Epithelial cell of proximal tubule (primary cell): ENCODE measurements around the gene ZPR1. TPM values are rescaled to one million over a fixed set of nuclear protein-coding genes. Genes with fewer than 3 reads are reported as not detected.
"Not testable (repeated sequence)": the region's sequence is repeated elsewhere in the genome, so short reads cannot be mapped to it uniquely, and the experiment has no call there.

Experiments
- DNase-seq: peaks from one replicate; pipeline ENCODE4 v3.0.0-alpha.2; 2011; ENCODE audit warnings: low read depth
- H3K4me3 ChIP-seq: 2 replicates; pipeline ENCODE4 v1.5.1; 2011; ENCODE audit warnings: low read depth, mild to moderate bottlenecking, low read length
- total RNA-seq: library from RNA; depleted of rRNA; stranded (reverse); fragments of >200 nt; gene quantifications from 2 replicates; pipeline ENCODE4 v1.2.3, GENCODE V29; 2015
- TF ChIP-seq, protein P1 (sequence below): conservative IDR thresholded peaks from 2 replicates; pipeline ENCODE4 v1.5.1; 2012; ENCODE audit warnings: low read depth, mild to moderate bottlenecking, low read length

ZPR1 gene
- total RNA-seq, 1 donor from 2014 or later, result 39.4 TPM

DNA sequence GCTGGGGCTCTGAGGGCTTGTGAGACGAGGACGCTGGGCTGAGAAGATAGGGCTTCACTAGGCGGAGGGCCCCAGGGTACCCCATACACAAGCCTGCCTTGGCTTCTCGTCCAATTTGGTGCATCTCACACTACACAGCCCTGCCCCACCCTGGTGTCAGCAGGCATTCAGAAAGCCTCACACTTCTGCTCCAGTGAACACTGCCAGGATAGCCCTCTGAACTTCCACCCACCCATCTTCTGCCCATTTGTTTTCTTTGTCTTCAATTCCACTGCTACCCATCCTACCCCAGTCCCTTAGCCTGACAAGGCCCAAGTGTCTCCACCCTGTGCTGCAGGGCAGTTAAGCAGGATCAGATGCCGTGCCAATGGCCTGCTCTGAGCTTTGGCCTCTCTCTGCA, 13.2 kb downstream of the ZPR1 start:
- H3K4me3 ChIP-seq, result no peak overlapping the region
- no peak for DNase-seq
- TF ChIP-seq, protein P1, sequence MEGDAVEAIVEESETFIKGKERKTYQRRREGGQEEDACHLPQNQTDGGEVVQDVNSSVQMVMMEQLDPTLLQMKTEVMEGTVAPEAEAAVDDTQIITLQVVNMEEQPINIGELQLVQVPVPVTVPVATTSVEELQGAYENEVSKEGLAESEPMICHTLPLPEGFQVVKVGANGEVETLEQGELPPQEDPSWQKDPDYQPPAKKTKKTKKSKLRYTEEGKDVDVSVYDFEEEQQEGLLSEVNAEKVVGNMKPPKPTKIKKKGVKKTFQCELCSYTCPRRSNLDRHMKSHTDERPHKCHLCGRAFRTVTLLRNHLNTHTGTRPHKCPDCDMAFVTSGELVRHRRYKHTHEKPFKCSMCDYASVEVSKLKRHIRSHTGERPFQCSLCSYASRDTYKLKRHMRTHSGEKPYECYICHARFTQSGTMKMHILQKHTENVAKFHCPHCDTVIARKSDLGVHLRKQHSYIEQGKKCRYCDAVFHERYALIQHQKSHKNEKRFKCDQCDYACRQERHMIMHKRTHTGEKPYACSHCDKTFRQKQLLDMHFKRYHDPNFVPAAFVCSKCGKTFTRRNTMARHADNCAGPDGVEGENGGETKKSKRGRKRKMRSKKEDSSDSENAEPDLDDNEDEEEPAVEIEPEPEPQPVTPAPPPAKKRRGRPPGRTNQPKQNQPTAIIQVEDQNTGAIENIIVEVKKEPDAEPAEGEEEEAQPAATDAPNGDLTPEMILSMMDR, result no peak

- H3K4me3 ChIP-seq, result peak overlapping the region; percentile 83
- TF ChIP-seq, protein P1, result no peak
- no peak for DNase-seq
Observed at GRCh38 chr11:116773203-116774097, 14.4 kb downstream of the ZPR1 start.

GRCh38 chr11:116772443-116773202, 15.2 kb downstream of the ZPR1 start, which contains the start of gene BUD13:
TSS of gene BUD13 (minus strand) at chr11:116772987. CDS start at chr11:116772964, 23 bp downstream.
- DNase-seq, result no peak
- H3K4me3 ChIP-seq, result peak within 1 kb of the TSS; percentile 83
- TF ChIP-seq, protein P1, result no peak

DNA sequence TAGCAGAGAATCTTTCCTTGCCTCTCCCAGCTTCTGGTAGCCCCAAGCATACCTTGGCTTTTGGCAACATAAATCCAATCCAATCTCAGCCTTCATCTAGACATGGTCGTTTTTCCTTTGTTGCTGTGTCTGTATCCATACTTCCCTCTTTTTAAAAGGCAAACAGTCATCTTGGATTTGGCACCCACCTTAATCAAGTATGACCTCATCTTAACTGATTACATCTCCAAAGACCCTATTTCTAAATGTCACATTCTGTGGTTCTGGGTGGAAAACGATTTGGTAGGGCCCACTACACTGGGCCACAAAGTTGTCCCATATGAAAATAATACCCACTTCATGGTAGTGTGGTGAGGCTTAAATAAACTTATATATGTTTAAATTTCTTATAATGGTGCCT, 15.9 kb downstream of the ZPR1 start:
- DNase-seq, result no peak
- peak overlapping the region; percentile 83 for H3K4me3 ChIP-seq
- TF ChIP-seq, protein P1, result no peak

GRCh38 chr11:116762132-116762531, 25.7 kb downstream of the ZPR1 start:
- no peak for DNase-seq
- no peak overlapping the region for H3K4me3 ChIP-seq
- TF ChIP-seq, protein P1, result no peak

DNA sequence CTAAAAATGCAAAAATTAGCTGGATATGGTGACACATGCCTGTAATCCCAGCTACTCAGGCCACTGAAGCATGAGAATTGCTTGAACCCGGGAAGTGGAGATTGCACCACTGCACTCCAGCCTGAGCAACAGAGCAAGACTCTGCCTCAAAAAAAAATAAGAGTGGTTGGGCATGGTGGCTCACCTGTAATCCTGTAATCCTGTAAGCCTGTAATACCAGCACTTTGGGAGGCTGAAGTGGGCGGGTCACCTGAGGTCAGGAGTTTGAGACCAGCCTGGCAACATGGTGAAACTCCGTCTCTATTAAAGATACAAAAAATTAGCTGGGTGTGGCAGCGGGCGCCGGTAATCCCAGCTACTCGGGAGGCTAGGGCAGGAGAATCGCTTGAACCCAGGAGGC, 31.8 kb downstream of the ZPR1 start:
- DNase-seq, H3K4me3 ChIP-seq: not testable (repeated sequence)

DNA sequence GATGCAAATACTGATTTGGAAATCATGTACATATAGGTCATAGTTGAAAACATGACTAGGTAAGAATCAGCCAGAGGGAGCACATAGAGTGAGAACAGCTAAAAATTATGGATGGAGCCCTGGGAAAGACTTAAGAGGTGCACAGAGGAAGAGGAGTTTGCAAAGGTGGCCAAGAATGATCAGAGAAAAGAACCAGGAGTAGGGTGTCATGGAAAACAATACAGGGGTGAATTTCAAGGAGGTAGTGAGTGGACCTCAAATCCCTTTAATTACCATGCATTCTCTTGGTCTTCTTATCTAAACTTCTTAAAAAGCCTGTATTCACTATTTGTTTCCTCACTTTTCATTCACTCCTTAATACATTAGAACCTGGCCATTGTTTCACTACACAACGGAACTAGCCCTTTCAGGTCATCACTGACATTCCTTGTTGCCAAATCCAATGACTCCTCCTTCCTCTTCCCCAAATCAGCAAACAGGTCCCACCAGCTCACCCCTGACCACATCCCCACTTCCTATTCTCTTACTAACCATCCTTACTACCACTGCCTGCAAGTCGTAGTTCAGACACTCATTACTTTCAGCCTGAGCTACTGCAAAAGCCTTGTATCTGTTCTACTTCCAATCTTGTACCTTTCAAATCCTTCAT, 37.6 kb downstream of the ZPR1 start:
- H3K4me3 ChIP-seq, result no peak overlapping the region
- DNase-seq, result no peak
- TF ChIP-seq, protein P1, result no peak
